HFFc6 (cell line): ENCODE data around the gene COG1. TPM values are rescaled to one million over a fixed set of nuclear protein-coding genes. Genes with fewer than 3 reads are reported as not detected.
A peak's percentile ranks its signal among the peaks of the same experiment; 100 is the strongest.

Experiments used
- DNase-seq: peaks from one replicate; pipeline ENCODE4 v3.0.0-alpha.2; 2018
- H3K27ac Mint-ChIP-seq: 2 replicates; pipeline ENCODE4 v1.8.0; 2020; ENCODE audit warnings: mild to moderate bottlenecking, mixed read lengths
- H3K27me3 Mint-ChIP-seq: 2 replicates; pipeline ENCODE4 v1.8.0; 2021; ENCODE audit warnings: mild to moderate bottlenecking, moderate library complexity, mixed read lengths; ENCODE audit not compliant: insufficient read depth
- H3K36me3 Mint-ChIP-seq: 2 replicates; pipeline ENCODE4 v1.8.0; 2021; ENCODE audit warnings: low read depth, mixed read lengths
- H3K4me1 Mint-ChIP-seq: 2 replicates; pipeline ENCODE4 v1.8.0; 2020; ENCODE audit warnings: low read depth, mixed read lengths
- H3K4me3 Mint-ChIP-seq: 2 replicates; pipeline ENCODE4 v1.8.0; 2020; ENCODE audit warnings: mild to moderate bottlenecking, moderate library complexity, mixed read lengths
- H3K9me3 Mint-ChIP-seq: 2 replicates; pipeline ENCODE4 v1.8.0; 2020; ENCODE audit warnings: mild to moderate bottlenecking, mixed read lengths
- CTCF ChIP-seq: fragments of 200-600 bp; sonication (generic); IDR thresholded peaks from 2 replicates; pipeline ENCODE4 v1.5.0; 2021; ENCODE audit warnings: antibody characterized with exemption, mild to moderate bottlenecking
- total RNA-seq, 6 experiments: library from RNA; stranded (reverse); fragmentation: NEBNext Ultra II Directional; extraction: Animal tissue kit (Norgen Biotek cat#: 25700); gene quantifications; 2 replicates in 1 of 6; 3 replicates in 5 of 6; pipeline ENCODE4 v1.2.3, GENCODE V29; 2021

The COG1 gene
- total RNA-seq, 6 experiments from 2014 or later: 47.3 to 59.0 (median 55.8) TPM

GRCh38 chr17:73194514-73195222 lies 1.8 kb downstream of the COG1 start:
- no peaks in the 10 kb centered on the region for H3K9me3 Mint-ChIP-seq
- no peaks in the 10 kb centered on the region; the same call in 1 of the 2 replicates for H3K27me3 Mint-ChIP-seq
- DNase-seq: peak; percentile 88
- H3K4me3 Mint-ChIP-seq: peak overlapping the region; percentile 86
- peaks cover 57% of the 10 kb centered on the region for H3K36me3 Mint-ChIP-seq
- TF ChIP-seq CTCF: no peak
- H3K4me1 Mint-ChIP-seq: peaks cover 47% of the 10 kb centered on the region
- peak overlapping the region; percentile 90 for H3K27ac Mint-ChIP-seq

GRCh38 chr17:73196500-73196899 lies 3.6 kb downstream of the COG1 start:
- H3K9me3 Mint-ChIP-seq: no peaks in the 10 kb centered on the region
- peaks cover 46% of the 10 kb centered on the region for H3K4me1 Mint-ChIP-seq

GRCh38 chr17:73197161-73197560 lies 4.3 kb downstream of the COG1 start:
- no peak overlapping the region for H3K4me3 Mint-ChIP-seq
- peaks cover 41% of the 10 kb centered on the region for H3K4me1 Mint-ChIP-seq
- no peak for DNase-seq
- TF ChIP-seq CTCF: no peak
- no peak overlapping the region; the same call in 1 of the 2 replicates for H3K27ac Mint-ChIP-seq
- H3K36me3 Mint-ChIP-seq: peaks cover 72% of the 10 kb centered on the region
- no peaks in the 10 kb centered on the region for H3K9me3 Mint-ChIP-seq
- no peaks in the 10 kb centered on the region; the same call in 1 of the 2 replicates for H3K27me3 Mint-ChIP-seq

More at GRCh38 chr17:73196500-73196899, 3.6 kb downstream of the COG1 start:
- H3K36me3 Mint-ChIP-seq: peaks cover 69% of the 10 kb centered on the region
- H3K27me3 Mint-ChIP-seq: no peaks in the 10 kb centered on the region; the same call in 1 of the 2 replicates
- H3K4me3 Mint-ChIP-seq: peak overlapping the region; percentile 39
- peak overlapping the region; percentile 72 for H3K27ac Mint-ChIP-seq
- peak; percentile 26 for DNase-seq
- peak; percentile 54; the same call in 1 of the 2 replicates for TF ChIP-seq CTCF

- peaks cover 77% of the 10 kb centered on the region for H3K36me3 Mint-ChIP-seq
- no peak for TF ChIP-seq CTCF
- no peak overlapping the region; the same call in 1 of the 2 replicates for H3K27ac Mint-ChIP-seq
- H3K4me3 Mint-ChIP-seq: no peak overlapping the region
- no peaks in the 10 kb centered on the region; the same call in 1 of the 2 replicates for H3K27me3 Mint-ChIP-seq
- no peaks in the 10 kb centered on the region for H3K9me3 Mint-ChIP-seq
- DNase-seq: no peak
- H3K4me1 Mint-ChIP-seq: peaks cover 48% of the 10 kb centered on the region
Measured at GRCh38 chr17:73198201-73198929, 5.5 kb downstream of the COG1 start.

- peaks cover 77% of the 10 kb centered on the region for H3K36me3 Mint-ChIP-seq
- H3K27ac Mint-ChIP-seq: no peak overlapping the region
- H3K9me3 Mint-ChIP-seq: no peaks in the 10 kb centered on the region
- no peaks in the 10 kb centered on the region; the same call in 1 of the 2 replicates for H3K27me3 Mint-ChIP-seq
- no peak overlapping the region for H3K4me3 Mint-ChIP-seq
- no peak for TF ChIP-seq CTCF
- DNase-seq: no peak
- peaks cover 52% of the 10 kb centered on the region for H3K4me1 Mint-ChIP-seq
Measured at GRCh38 chr17:73198930-73199260, 6.0 kb downstream of the COG1 start.
